ENCODE data around the gene CNOT11.

- TF ChIP-seq CTCF (IDR thresholded peaks at IDR 0.05; ENCODE audit: low read depth, low read length) (no peak), EZH2phosphoT487 (IDR thresholded peaks at IDR 0.05; ENCODE audit: low read depth) (no peak)
Observed at GRCh38 chr2:101231937-101232730, 20.6 kb upstream of the CNOT11 start.
